GM11168 (cell line): ENCODE data around the gene UNC13A.
"Not testable (repeated sequence)": the region's sequence is repeated elsewhere in the genome, so short reads cannot be mapped to it uniquely, and the experiment has no call there.

Experiments
- in situ Hi-C: fragments of 300-500 bp; cut with MboI; formaldehyde crosslinking; loops from one replicate; pipeline ENCODE4 v1.12.0; 2022; ENCODE audit warnings: low sequenced_read_pairs; ENCODE audit not compliant: unreplicated experiment

The UNC13A gene

DNA sequence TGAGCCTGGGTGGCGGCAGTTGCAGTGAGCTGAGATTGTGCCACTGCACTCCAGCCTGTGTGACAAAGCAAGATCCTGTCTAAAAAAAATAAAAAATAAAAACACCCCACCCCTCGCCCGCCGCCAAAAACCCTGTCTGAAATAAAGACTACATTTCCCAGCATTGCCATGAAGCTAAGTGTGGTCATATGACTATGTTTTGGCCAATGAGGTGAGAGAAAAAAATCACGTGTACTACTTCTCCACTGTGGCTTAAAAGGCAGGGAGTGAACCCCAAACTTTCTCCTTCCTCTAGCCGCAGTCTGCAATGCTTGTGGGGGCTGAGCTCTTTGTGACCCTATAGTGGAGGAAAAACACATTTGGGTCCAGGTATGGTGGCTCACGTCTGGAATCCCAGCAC lies 77.8 kb downstream of the UNC13A start:
- in situ Hi-C loops: no loop called here

DNA sequence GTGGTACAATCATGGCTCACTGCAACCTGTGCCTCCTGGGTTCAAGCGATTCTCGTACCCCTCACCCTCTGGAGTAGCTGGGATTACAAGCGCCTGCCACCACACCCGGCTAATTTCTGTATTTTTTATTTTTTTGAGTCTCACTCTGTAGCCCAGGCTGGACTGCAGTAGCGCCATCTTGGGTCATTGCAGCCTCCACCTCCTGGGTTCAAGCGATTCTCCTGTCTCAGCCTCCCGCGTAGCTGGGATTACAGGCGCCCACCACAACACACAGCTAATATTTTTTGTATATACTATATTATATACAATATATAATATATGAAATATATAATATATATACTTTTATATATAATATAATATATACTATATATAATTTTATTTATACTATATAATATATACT lies 80.2 kb downstream of the UNC13A start:
- in situ Hi-C loops: no loop called here

DNA sequence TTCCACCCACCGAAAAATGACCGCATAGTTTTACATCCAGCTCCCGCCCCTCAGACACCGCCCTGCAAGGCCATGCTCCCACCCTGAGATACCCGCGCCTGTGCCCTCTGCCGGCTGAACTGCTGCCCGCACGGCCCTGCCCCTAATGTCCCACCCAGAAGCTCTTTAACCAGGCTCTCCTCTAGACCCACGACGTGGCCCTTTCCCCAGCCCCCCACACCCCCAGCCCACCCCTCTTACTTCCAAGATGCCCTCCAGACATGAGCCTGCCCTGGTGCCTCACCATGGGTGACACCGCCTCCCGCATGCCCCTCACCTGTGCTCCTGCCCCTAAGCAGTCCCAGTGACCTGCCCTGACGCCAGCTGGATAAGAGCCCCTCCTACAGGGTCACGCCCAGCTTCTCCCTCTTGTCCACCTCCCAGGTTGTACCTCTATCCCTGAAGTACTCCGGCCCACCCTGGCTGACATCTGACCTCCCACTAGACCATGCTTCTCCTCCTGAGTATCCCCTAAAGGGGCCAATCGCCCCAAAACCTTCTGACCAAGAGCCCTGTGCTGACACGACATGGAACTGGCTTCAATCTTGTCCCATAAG lies 81.5 kb downstream of the UNC13A start:
- in situ Hi-C loops: no loop called here

DNA sequence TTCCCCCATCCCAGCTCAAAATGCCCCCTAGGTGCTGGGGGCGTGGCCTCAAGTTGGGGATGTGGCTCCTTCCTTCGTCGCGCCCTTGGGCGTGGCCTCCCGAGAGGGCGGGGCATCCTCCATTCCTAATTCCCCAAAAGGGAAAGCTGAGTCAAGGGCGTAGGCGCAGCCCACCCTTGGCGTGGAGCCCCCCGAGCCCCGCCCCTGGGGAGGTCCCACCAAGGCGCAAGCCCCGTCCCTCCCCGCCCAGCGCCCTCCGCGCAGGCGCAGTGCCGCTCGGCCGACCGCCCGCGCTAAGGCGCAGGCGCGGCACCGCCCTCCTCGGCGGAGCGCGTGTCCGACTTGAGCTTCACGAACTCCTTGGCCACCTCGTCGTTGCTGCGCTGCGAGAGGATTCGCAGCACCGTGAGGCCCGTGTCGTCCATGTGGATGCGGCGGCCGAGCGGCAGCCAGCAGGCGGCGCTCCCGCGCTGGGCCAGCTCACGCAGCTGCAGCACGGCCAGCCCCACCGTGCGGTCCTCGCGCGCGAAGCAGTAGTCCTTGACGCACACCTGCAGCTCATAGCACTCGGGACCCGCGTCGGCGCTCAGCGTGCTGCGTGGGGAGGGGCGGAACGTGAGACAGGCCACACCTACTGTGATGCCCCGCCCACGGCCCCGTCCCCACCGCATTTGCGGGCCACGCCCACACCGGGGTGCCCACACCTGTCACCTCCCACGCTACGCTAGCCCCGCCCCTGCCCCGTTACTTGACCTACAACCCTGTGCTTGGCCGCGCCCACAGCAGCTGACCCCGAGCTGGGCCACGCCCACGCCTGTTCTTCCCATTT lies 82.2 kb downstream of the UNC13A start:
- in situ Hi-C loops: no loop called here

DNA sequence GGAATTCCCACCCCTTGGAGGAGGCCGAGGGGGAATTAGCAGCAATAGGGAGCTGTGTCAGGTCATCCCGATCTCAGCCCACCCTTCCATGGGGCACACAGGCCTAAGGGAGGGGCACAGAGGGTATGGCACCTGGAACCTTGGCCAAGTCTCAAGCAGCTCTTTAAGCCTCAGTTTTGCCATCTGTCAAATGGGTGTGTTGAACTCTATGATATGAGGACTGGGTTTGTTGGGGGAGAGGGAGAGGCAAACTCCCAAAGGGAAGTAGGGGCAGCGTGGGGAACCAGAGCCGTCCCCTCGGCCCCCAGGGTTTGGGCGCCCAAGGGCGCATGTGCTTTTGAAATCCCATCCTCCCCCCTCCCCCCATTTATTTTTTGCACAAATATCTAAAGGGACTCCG lies 83.0 kb downstream of the UNC13A start:
- in situ Hi-C loops: no loop called here

DNA sequence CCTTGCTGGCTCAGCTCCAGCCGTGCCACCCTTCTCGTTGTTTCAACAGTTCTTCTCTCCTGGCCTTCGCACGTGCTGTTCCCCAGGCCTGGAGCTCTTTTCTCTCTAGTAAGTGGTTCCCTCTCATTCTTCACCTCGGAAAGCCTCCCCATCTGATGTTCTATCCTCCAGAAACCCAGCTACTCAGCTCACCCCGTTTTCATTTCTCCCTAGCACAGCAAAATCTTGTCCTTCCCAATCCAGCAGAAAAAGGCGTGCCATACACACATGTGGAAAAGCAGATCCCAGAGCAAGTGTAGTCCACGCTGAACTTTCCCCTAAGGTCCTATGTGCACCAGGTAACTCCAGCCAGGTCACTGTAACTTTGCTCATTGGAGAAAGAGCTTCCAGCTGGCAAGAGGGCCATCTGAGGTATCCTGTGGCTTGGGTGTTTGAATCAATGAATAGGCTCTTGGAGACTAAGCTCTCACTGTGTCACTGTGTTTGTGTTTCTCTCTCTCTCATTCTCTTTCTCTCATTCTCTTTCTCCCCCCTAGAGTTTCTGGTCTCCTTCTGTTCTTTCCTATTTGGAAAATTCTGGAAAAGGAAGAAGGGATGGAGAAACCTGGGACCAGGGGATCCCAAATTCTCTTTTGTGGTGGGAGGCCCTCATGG lies 83.7 kb downstream of the UNC13A start:
- in situ Hi-C loops: no loop called here

DNA sequence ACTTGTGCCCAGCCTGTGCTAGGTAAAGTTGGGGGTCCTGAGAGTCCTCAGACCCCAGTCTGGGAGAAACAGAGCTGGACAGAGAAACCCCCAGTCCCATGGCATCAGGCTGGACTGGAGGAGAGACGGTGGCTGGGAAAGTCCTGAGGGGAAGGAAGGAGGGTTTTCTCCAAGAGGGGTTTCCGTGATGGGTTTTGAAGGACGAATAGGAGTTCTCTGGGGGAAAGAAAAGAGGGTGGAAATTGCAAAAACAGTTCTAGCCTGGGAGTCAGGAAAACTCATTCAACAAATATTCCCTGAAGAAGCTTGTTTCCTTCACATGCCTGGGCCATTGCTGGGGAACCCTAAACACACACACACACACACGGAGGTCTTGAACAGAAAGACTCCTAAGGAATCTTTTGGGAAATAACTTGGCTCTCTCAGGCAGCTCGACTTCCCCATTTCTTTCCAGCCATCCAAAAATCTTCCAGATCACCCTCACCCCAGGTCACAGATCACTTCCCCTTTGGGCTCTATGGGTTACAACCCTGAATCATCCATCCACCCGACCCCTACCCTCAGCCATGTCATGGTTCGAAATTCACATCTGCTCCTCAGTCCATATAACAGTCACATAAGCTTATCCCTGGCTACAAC lies 85.2 kb downstream of the UNC13A start:
- in situ Hi-C loops: no loop called here

DNA sequence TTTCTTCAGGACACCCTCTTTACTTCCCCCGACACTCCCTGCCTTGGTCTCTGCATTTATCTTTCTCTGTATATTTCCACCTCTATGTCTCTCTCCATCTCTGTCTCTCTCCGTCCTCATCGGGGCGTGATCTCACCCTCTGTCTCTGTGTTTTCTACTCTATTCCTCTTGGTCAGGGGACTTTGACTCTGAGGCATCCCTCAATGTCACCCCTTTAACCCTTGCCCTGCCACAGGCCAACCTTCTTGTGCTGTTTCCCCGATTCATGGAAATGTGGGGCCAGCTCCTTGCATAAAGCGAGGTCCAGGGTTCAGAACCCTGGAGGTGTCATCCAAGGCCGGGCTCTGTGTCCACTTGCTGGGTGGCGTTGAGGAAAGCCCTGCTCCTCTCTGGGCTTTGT lies 85.9 kb downstream of the UNC13A start:
- in situ Hi-C loops: no loop called here

DNA sequence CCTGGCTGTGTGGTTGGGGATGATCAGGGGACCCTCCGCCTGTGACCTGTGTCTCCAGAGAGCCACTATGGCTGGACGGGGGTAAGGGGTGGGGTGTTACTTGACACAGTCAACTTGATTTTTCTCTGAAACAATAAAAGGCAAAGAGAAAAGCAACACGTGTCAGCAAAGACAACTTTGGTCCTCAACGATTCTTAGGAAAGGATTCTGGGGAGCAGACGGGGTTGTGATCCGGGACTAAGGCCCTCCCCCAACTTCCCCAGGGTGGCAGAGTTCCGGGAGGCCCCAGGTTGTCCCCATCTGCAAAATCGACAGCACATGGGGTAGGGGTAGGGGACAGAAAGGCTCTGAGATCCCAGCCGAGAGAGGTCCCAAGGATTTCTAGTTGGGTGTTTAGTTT lies 86.5 kb downstream of the UNC13A start:
- in situ Hi-C loops: no loop called here

DNA sequence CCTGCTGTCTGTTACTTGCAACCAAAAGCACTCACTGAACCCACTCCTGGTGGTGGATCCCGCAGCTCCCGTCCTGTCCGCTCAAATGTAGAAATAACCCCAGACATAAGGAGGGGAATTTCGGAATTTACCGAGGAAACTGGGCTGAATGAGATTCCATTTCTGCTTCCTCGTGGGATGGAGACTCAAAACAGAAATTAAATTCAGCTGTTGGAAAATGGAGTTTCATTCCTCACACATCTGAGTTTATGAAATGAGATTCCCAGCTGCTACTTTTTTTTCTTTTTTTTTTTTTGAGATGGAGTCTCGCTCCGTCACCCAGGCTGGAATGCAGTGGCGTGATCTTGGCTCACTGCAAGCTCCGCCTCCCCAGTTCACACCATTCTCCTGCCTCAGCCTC lies 88.4 kb downstream of the UNC13A start:
- in situ Hi-C loops: no loop called here

DNA sequence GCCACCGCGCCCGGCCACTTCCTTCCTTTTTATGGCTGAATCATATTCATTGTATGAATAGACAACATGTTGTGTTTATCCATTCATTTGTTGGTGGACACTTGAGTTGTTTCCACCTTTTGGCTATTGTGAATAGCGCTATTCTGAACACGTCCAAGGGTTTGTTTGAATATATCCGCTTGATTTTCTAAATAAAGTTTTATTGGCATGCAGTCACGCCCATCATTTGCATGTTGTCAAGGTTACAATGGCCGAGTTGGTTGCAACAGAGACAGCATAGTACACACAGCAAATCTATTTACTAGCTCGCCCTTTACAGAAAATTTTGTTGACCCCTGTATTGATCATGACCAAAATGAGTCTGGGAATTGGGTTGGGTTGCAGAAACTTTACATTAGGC lies 89.2 kb downstream of the UNC13A start:
- in situ Hi-C loops: no loop called here

DNA sequence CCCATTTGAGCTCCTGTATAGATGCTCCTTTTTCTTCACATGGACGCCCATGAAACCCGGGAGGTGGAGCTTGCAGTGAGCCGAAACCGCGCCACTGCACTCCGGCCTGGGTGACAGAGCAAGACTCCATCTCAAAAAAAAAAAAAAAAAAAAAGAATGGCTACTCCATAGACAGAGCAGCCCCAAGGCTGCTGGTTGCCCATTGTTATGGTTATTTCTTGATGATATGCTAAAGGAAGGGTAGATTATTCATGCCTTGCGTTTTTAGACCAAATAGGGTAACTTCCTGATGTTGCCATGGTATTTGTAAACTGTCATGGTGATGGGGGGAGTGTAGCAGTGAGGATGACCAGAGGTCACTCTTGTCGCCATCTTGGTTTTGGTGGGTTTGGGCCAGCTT lies 90.1 kb downstream of the UNC13A start:
- in situ Hi-C loops: not testable (repeated sequence)

DNA sequence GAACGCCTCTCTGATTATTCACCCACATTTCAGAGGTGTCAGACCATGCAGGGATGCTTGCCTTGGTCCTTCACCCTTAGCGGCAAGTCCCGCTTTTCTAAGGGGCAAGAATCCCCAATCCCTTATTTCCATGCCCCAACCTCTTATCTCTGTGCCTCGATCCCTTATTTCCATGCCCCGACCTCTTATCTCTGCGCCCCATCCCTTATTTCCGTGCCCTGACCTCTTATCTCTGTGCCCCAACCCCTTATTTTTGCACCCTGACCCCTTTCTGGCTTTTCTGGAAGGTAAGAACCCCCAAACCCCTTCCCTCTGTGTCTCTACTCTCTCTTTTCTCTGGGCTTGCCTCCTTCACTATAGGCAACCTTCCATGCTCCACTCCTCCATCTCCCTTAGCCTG lies 93.9 kb downstream of the UNC13A start:
- in situ Hi-C loops: not testable (repeated sequence)

DNA sequence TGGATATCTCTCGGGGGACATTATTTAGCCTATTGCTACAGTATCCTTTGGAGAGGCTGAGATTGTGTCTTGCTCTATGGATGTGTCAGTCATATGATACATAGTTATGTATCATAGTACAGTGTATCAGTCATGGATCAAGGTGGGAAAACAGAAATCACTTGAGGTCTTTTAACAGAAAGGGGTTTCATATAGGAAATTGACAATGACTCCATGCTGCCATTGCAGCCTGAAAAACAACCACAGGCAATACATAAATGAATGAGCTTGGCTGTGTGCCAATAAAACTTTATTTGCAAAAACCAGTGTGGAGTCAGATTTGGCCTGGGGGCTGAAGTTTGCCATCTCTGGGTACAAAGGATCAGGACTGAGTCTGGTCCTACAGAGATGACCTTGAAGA lies 97.3 kb downstream of the UNC13A start:
- in situ Hi-C loops: no loop called here

DNA sequence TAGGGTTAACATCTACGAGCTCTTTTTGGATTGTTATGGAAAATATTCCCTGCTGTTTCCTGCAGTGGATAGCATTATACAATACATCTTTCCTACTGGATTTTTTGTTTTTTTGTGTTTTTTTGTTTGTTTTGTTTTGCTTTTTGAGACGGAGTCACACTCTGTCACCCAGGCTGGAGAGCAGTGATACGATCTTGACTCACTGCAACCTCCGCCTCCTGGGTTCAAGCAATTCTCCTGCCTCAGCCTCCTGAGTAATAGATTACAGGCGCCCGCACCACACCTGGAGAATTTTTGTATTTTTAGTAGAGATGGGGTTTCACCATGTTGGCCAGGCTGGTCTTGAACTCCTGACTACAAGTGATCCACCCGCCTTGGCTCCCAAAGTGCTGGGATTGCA lies 102.8 kb downstream of the UNC13A start:
- in situ Hi-C loops: not testable (repeated sequence)

DNA sequence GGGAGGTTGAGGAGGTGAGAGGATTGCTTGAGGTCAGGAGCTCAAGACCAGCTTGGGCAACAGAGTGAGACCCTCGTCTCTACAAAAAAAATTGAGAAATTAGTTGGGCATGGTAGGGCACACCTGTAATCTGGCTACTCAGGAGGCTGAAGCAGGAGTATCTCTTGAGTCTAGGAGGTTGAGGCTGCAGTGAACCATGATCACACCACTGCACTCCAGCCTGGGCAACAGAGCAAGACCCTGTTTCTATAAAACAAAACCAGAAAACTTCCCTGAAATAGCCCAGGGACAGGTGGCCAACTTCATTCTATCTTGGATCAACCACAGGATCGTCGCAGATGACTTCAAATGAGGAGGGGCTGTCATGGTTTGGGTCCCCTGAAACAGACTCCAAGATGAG lies 104.0 kb downstream of the UNC13A start:
- in situ Hi-C loops: no loop called here

DNA sequence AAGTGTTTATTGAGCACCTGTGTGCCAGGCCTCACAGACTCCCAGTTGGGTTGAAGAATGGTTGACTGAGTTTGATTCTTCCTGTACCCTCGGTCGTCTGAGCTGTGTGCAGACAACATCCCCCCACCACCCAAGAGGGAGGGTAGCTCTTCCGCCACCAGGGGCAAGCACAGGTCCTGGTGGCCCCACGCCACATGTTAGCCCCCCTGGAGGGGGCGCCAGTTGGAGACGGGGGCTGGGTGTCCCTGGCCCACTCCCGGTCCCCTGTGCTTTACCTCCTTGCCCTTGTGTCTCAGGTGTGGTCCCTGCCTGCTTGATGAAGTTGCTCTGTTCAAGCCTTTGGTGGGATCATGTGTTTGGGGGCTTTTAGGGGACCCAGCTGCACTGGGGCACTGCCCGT lies 105.5 kb downstream of the UNC13A start:
- in situ Hi-C loops: no loop called here

DNA sequence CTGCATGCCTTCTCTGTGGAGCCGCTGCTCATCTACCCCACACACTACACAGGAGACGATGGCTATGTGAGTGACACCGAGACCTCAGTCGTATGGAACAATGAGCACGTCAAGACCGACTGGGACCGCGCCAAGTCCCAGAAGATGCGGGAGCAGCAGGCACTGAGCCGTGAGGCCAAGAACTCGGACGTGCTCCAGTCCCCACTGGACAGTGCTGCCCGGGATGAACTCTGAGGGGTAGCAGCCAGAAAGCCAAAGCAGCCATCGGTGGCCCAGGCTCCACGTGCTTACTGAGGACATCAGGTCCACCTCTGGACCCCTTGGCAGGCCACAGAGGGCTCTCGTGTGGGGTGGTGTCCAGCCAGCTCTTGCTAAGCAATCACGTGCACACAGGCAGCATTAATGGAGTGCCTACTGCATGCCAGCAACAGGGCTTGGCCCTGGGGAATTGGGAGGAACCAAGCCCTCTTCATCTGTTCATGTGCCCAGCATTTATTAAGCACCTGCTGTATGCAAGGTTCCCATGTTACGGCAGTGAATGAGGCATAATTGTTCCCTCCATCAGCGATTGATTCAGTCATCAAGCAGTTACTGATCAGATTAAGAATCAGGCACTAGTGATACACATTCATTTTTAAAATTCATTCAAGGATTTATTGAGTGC lies 106.8 kb downstream of the UNC13A start:
- in situ Hi-C loops: no loop called here

DNA sequence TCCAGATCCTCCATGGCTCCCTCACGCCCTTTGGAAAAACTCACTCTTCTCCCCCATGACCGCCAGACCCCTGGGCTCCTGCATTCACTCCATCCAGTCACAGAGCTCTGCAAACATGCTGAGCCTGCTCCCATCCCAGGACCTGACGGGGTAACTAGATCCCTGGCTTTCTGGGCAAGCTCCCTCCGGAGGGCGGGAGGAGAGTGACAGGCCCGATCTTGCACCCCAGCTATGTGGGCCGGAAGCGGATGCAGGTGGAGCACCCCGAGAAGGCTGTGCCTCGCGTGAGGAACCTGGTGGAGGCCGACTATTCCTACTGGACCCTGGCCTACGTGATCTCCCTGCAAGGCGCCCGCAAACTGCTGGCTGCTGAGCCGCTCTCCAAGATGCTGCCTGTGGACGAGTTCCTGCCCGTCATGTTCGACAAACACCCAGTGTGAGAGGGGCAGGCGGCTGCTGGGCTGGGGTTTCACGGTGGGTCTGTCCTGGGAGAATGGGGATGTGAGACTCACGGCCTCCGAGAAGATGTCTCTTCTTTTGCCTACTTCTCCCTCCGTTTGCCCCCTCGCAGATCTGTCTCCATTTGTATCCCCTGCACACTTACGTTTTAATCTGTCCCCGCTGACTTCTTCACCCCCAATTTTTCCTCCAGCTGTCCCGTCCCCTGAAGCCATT lies 107.5 kb downstream of the UNC13A start:
- in situ Hi-C loops: no loop called here

DNA sequence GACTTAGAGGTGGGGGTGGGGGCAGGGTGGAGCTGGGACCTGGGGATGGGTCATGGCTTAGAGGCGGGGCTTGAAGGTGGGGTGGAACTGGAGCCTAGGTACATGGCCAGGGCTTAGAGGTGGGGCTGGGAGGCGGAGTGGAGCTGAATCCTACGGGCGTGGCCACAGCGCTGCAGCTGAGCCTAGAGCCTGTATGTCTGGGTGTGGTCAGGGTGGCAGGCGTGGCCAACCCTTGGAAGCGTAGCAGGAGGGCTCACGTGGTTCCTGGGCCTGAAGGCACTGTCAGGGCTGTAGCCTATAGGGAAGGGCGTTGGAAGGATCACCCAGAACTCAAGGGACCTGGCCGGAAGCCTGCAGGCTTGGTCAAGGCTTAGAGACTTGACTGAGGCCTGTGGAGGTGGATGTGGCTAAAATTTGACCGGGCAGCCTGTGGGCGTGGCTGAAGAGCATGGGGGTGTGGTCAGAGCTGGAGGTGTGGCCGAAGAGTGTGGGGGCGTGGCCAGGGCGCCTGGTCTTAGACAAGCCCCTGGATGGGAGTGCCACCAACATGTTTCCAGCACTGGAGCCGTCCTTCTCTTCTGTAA lies 108.4 kb downstream of the UNC13A start:
- in situ Hi-C loops: no loop called here
